AG04449 (cell line): ENCODE results near the gene SPAG6.

Experiments
- CTCF ChIA-PET: fragments of 350-600 bp; formaldehyde crosslinking; extraction: SDS; loops from one replicate; lab custom pipeline; 2021; ENCODE audit warnings: antibody characterized with exemption; lab: Yijun Ruan, JAX
- POLR2A ChIA-PET: fragments of 400-600, 350-600 bp; formaldehyde crosslinking; extraction: SDS; loops from one replicate; lab custom pipeline; 2020; ENCODE audit warnings: antibody characterized with exemption, inconsistent platforms; lab: Yijun Ruan, JAX
- DNase-seq: peaks from one replicate; pipeline ENCODE4 v3.0.0-alpha.2; 2010; ENCODE audit warnings: low read depth, low spot score
- H3K4me3 ChIP-seq: 2 replicates; pipeline ENCODE4 v1.5.1; 2011; ENCODE audit warnings: low read depth, mild to moderate bottlenecking, control low read depth, low read length
- TF ChIP-seq, protein P1 (sequence below): IDR thresholded peaks from one replicate; pipeline ENCODE4 v1.5.1; 2011; ENCODE audit warnings: mild to moderate bottlenecking, moderate library complexity, low read length, control low read depth, inconsistent platforms; ENCODE audit not compliant: insufficient read depth; ENCODE audit errors: missing control alignments

SPAG6 gene

DNA sequence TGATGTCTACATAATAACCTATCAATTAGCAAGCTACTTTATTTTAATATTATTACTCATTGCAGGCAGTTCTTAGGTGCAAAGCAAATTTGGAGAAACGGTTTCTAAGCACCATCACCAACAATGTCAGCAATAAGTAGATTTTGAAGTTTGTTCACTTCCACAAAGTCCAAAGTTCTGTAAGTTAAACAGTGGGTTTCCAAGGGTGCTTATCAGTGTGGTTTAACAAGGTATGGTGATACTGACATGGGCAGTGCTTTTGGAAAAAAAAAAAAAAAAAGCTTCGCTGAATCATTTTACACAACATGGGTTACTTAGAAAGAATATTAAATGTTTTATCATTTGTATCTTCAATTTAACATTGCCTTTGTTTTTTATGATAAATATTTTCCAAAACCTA is 101.8 kb downstream of the SPAG6 start:
- ChIA-PET CTCF (interaction anchor here (2.0 kb wide), 1 partner anchor 9 kb away, joined by 5 read pairs; no protein-coding TSS in a partner anchor), POLR2A (no interaction called here)
- H3K4me3 ChIP-seq = no peak overlapping the region
- no peak for DNase-seq
- TF ChIP-seq, protein P1, sequence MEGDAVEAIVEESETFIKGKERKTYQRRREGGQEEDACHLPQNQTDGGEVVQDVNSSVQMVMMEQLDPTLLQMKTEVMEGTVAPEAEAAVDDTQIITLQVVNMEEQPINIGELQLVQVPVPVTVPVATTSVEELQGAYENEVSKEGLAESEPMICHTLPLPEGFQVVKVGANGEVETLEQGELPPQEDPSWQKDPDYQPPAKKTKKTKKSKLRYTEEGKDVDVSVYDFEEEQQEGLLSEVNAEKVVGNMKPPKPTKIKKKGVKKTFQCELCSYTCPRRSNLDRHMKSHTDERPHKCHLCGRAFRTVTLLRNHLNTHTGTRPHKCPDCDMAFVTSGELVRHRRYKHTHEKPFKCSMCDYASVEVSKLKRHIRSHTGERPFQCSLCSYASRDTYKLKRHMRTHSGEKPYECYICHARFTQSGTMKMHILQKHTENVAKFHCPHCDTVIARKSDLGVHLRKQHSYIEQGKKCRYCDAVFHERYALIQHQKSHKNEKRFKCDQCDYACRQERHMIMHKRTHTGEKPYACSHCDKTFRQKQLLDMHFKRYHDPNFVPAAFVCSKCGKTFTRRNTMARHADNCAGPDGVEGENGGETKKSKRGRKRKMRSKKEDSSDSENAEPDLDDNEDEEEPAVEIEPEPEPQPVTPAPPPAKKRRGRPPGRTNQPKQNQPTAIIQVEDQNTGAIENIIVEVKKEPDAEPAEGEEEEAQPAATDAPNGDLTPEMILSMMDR = no peak

- TF ChIP-seq, protein P1 = no peak
- no peak for DNase-seq
- CTCF ChIA-PET = no interaction called here
- no peak overlapping the region for H3K4me3 ChIP-seq
- POLR2A ChIA-PET = no interaction called here
Observed at GRCh38 chr10:22451346-22451745, 106.0 kb downstream of the SPAG6 start.

DNA sequence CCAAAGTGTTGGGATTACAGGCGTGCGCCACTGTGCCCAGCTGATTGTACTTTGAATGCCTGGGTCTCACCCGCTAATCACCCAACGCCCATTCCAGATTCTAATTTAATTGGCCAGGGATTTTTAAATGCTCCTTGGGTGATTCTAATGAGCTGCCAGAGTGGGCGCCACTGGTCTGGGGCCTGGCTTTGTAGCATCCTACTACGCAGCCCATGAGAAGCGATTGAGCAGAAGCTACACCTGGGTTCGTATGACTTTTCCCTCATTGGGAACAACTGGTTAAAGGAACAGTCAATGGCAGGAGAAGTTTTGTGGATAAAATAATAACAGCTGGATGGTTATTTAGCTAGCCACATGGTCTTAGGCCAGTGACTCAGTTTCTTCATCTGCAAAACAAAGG is 108.0 kb downstream of the SPAG6 start:
- TF ChIP-seq, protein P1 = no peak
- no peak for DNase-seq
- POLR2A ChIA-PET = no interaction called here
- no peak overlapping the region for H3K4me3 ChIP-seq
- CTCF ChIA-PET = no interaction called here

GRCh38 chr10:22453948-22454591 is 108.8 kb downstream of the SPAG6 start:
- no peak overlapping the region for H3K4me3 ChIP-seq
- TF ChIP-seq, protein P1 = no peak
- POLR2A ChIA-PET = no interaction called here
- DNase-seq = no peak
- CTCF ChIA-PET = no interaction called here

DNA sequence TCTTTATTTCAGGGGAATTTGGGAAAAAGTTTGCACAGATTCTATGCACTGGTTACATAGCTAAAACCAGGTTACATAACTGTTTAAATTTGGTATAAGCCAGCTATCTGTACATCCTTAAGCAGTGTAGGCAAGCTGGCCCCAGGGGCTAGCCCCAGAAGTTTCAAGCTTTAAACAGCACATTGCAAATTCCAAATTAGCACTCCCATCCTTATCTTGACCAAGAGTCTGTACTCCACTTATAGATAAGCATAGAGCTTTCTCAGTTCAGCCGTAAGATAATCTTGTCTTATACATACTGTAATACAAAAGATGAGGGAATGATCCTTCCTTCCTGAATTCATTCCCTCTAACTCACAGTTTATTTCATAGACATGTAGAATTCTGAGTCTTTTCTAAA is 109.3 kb downstream of the SPAG6 start:
- H3K4me3 ChIP-seq = no peak overlapping the region
- TF ChIP-seq, protein P1 = no peak
- no peak for DNase-seq
- CTCF ChIA-PET = interaction anchor here (1.3 kb wide), 1 partner anchor 534 kb away, joined by 3 read pairs; no protein-coding TSS in a partner anchor
- POLR2A ChIA-PET = no interaction called here

DNA sequence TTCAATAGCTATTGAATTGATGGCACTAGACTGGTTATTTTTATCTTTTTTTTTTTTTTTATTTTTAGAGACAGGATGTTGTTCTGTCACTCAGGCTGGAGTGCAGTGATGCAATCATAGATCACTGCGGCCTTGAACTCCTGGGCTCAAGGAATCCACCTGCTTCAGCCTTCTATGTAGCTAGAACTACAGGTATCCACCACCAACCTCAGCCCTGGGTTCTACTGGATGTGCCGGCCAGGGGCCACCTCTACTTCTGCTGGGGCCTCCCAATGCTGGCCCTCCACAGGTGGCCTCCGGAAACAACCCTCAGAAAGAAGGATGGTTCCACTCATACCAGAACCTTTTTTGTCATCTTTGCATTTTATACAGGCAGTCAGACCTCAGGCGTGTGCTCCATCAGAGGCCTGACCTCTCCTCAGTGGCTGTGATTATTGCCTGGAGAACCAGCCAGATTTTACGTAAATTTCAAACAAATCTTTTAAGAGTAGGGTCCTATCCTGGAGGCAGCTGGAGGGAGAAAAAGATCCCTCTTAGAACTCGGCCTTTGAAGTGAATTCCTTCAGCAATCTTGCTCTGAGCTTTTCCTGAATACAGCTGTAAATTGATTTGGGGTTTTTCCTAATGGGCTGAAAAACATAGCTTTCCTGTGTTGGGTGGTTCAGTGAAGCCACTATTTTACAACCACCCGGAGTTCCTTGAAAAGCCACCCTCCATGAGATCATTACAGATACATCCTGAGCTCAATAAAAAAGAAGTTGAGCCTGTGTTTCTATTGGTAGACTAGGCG is 110.0 kb downstream of the SPAG6 start:
- ChIA-PET POLR2A (no interaction called here), CTCF (interaction anchor here (1.3 kb wide), 1 partner anchor 533 kb away, joined by 3 read pairs; no protein-coding TSS in a partner anchor)
- TF ChIP-seq, protein P1 = no peak
- no peak overlapping the region for H3K4me3 ChIP-seq
- no peak for DNase-seq
